Measurements from ENCODE around the gene DCAF7. TPM values are rescaled to one million over a fixed set of nuclear protein-coding genes. Genes with fewer than 3 reads are reported as not detected.

DCAF7 gene
- total RNA-seq, 1 donor from 2014 or later = 137 TPM

- peaks cover 14% of the 10 kb centered on the region for H3K4me1 Mint-ChIP-seq (ENCODE audit: low read depth, unreplicated experiment)
- H3K36me3 Mint-ChIP-seq (ENCODE audit: unreplicated experiment) = no peaks in the 10 kb centered on the region
- DNase-seq = peak; percentile 80
- peaks cover 10% of the 10 kb centered on the region for H3K9me3 Mint-ChIP-seq (ENCODE audit: unreplicated experiment)
- H3K4me3 Mint-ChIP-seq (ENCODE audit: unreplicated experiment) = peak overlapping the region; percentile 94
- H3K27me3 Mint-ChIP-seq (ENCODE audit: unreplicated experiment) = peaks cover 10% of the 10 kb centered on the region
- H3K27ac Mint-ChIP-seq (ENCODE audit: unreplicated experiment) = peak overlapping the region; percentile 81
- TF ChIP-seq CTCF (IDR thresholded peaks at IDR 0.05; ENCODE audit: partially characterized antibody, unreplicated experiment) = no peak
Measured at GRCh38 chr17:63622574-63623390, 72.5 kb downstream of the DCAF7 start.

GRCh38 chr17:63623786-63624530, 73.7 kb downstream of the DCAF7 start:
- Mint-ChIP-seq H3K27me3 (ENCODE audit: unreplicated experiment) (peaks cover 10% of the 10 kb centered on the region), H3K9me3 (ENCODE audit: unreplicated experiment) (peaks cover 10% of the 10 kb centered on the region), H3K4me1 (ENCODE audit: low read depth, unreplicated experiment) (peaks cover 14% of the 10 kb centered on the region), H3K27ac (ENCODE audit: unreplicated experiment) (no peak overlapping the region), H3K4me3 (ENCODE audit: unreplicated experiment) (peak overlapping the region; percentile 94), H3K36me3 (ENCODE audit: unreplicated experiment) (no peaks in the 10 kb centered on the region)
- no peak for DNase-seq
- TF ChIP-seq CTCF (IDR thresholded peaks at IDR 0.05; ENCODE audit: partially characterized antibody, unreplicated experiment) = no peak

- Mint-ChIP-seq H3K27ac (ENCODE audit: unreplicated experiment) (no peak overlapping the region), H3K9me3 (ENCODE audit: unreplicated experiment) (peaks cover 8% of the 10 kb centered on the region), H3K4me3 (ENCODE audit: unreplicated experiment) (peak overlapping the region; percentile 94), H3K27me3 (ENCODE audit: unreplicated experiment) (peaks cover 10% of the 10 kb centered on the region), H3K36me3 (ENCODE audit: unreplicated experiment) (no peaks in the 10 kb centered on the region), H3K4me1 (ENCODE audit: low read depth, unreplicated experiment) (peaks cover 14% of the 10 kb centered on the region)
- no peak for TF ChIP-seq CTCF (IDR thresholded peaks at IDR 0.05; ENCODE audit: partially characterized antibody, unreplicated experiment)
- no peak for DNase-seq
Measured at GRCh38 chr17:63624531-63624880, 74.2 kb downstream of the DCAF7 start.

GRCh38 chr17:63626551-63627180, 76.4 kb downstream of the DCAF7 start:
- Mint-ChIP-seq H3K36me3 (ENCODE audit: unreplicated experiment) (no peaks in the 10 kb centered on the region), H3K27ac (ENCODE audit: unreplicated experiment) (no peak overlapping the region), H3K9me3 (ENCODE audit: unreplicated experiment) (peaks cover 3% of the 10 kb centered on the region), H3K27me3 (ENCODE audit: unreplicated experiment) (peaks cover 10% of the 10 kb centered on the region), H3K4me3 (ENCODE audit: unreplicated experiment) (no peak overlapping the region), H3K4me1 (ENCODE audit: low read depth, unreplicated experiment) (peaks cover 10% of the 10 kb centered on the region)
- no peak for TF ChIP-seq CTCF (IDR thresholded peaks at IDR 0.05; ENCODE audit: partially characterized antibody, unreplicated experiment)
- DNase-seq = no peak
